ENCODE results near the gene IMMT. TPM values are rescaled to one million over a fixed set of nuclear protein-coding genes. Genes with fewer than 3 reads are reported as not detected.

Gene IMMT
- total and polyA plus RNA-seq, 9 of the 15 experiments (the other 6 are each of a cell fraction or from before 2014, with no cell fraction given) = 119 to 294 (median 140) TPM

- TF ChIP-seq ZBTB2 (IDR thresholded peaks at IDR 0.05) (peak; percentile 45; the same call in 1 of the 2 replicates), IRF9 (tag; IDR thresholded peaks at IDR 0.05) (no peak), HOXB6 (CRISPR knock-in tag; IDR thresholded peaks at IDR 0.05; ENCODE audit: borderline replicate concordance) (no peak), MCM7 (IDR thresholded peaks at IDR 0.05) (no peak), ZNF277 (CRISPR knock-in tag; IDR thresholded peaks at IDR 0.05; ENCODE audit: borderline replicate concordance) (no peak), ELF2 (CRISPR knock-in tag; IDR thresholded peaks at IDR 0.05) (no peak), PTRF (tag; IDR thresholded peaks at IDR 0.05) (no peak), GABPA (tag; conservative IDR thresholded peaks at IDR 0.05; ENCODE audit: low read depth) (0 out of 2 replicates have a peak, but pooled peaks have one; percentile 40), FOSL1 (tag; conservative IDR thresholded peaks at IDR 0.05) (no peak), PRDM10 (IDR thresholded peaks at IDR 0.05; ENCODE audit: partially characterized antibody) (no peak), ZNF263 (CRISPR knock-in tag; IDR thresholded peaks at IDR 0.05; ENCODE audit: borderline replicate concordance) (no peak), HDAC6 (IDR thresholded peaks at IDR 0.05; ENCODE audit: low read depth, low read length) (no peak), FOXK2 (conservative IDR thresholded peaks at IDR 0.05 in 1 of 2, IDR thresholded peaks at IDR 0.05 in 1 of 2; ENCODE audit: low read depth in 2 of 2) (no peak), ZNF668 (CRISPR knock-in tag; IDR thresholded peaks at IDR 0.05) (no peak), BHLHE40 (IDR thresholded peaks at IDR 0.05; ENCODE audit: low read length) (no peak), ELF4 (CRISPR knock-in tag; IDR thresholded peaks at IDR 0.05) (no peak), SMARCA4 (IDR thresholded peaks at IDR 0.05) (peak; percentile 73), ZBTB26 (CRISPR knock-in tag; IDR thresholded peaks at IDR 0.05) (no peak), IRF1 (CRISPR knock-in tag; IDR thresholded peaks at IDR 0.05; ENCODE audit: borderline replicate concordance) (no peak), ZNF253 (CRISPR knock-in tag; conservative IDR thresholded peaks at IDR 0.05) (no peak)
These were observed 9.2 kb upstream of the IMMT start (continued) for GRCh38 chr2:86204458-86204857.

Data from K562 (cell line).